DOHH2 (cell line): ENCODE results near the gene TOGARAM1.

Experiments used
- EZH2phosphoT487 ChIP-seq: fragments of 200-600 bp; sonication (generic); IDR thresholded peaks from 2 replicates; pipeline ENCODE4 v1.6.1; 2017; ENCODE audit warnings: borderline replicate concordance, mild to moderate bottlenecking, antibody characterized with exemption, low read length, moderate library complexity, mixed read lengths
- TF ChIP-seq, protein P1 (sequence below): fragments of 200-600 bp; sonication (generic); IDR thresholded peaks from one replicate; pipeline ENCODE4 v1.5.1; 2014; ENCODE audit warnings: antibody characterized with exemption, mild to moderate bottlenecking, low read depth, low read length; ENCODE audit not compliant: poor library complexity, severe bottlenecking

DNA sequence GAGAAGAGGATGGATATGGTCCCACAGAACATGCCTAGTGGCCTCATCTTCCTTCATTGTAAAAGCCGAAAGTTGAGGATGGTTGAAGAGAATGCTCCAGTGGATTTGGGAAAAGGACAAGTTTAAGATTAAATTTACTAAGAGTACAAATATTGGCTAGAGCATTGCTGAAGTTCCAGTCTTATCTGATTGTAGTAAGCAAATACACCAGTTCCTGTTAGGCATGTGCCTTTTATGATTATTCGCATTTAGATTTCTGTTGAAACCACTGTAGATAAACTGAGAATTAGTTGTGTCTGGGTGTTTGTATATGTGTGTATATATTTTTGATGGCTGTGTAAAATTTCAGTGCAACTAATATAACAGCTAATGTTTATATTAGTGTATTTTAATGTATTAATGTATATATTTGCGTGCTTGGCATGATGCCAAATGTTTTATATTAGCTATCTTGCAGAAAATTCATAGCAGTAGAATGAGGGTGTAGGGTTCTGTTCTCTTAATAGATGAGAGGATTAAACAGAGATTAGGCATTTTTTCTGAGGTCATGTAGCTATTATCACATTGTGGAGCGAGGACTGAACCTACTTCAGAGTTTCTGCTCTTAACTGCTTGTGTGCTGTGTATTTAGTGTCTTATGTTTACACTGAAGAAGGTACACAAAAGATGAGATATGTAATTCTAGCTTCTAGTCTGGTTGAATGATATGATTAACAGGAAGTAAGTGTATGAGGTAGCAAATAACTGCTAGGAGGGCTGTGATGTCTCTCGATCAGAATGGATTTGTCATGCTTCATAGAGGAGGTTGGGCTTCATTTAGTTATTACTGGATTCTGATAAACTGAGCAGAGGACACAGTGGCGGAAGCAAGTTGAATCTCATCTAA, 151.1 kb downstream of the TOGARAM1 start:
- TF ChIP-seq, protein P1, sequence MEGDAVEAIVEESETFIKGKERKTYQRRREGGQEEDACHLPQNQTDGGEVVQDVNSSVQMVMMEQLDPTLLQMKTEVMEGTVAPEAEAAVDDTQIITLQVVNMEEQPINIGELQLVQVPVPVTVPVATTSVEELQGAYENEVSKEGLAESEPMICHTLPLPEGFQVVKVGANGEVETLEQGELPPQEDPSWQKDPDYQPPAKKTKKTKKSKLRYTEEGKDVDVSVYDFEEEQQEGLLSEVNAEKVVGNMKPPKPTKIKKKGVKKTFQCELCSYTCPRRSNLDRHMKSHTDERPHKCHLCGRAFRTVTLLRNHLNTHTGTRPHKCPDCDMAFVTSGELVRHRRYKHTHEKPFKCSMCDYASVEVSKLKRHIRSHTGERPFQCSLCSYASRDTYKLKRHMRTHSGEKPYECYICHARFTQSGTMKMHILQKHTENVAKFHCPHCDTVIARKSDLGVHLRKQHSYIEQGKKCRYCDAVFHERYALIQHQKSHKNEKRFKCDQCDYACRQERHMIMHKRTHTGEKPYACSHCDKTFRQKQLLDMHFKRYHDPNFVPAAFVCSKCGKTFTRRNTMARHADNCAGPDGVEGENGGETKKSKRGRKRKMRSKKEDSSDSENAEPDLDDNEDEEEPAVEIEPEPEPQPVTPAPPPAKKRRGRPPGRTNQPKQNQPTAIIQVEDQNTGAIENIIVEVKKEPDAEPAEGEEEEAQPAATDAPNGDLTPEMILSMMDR = no peak
- no peak for TF ChIP-seq EZH2phosphoT487
